HG02884 (cell line): ENCODE results near the gene KIRREL3.

Source experiments
- ATAC-seq: cut with Tn5 transposase; IDR thresholded peaks from one replicate; pipeline ENCODE4 v1.9.1; 2021; ENCODE audit warnings: mild to moderate bottlenecking, moderate library complexity; ENCODE audit not compliant: unreplicated experiment

KIRREL3 gene

GRCh38 chr11:126611438-126611837 is 389.1 kb downstream of the KIRREL3 start:
- ATAC-seq: no peak

GRCh38 chr11:126608658-126609057 is 391.9 kb downstream of the KIRREL3 start:
- ATAC-seq: no peak

DNA sequence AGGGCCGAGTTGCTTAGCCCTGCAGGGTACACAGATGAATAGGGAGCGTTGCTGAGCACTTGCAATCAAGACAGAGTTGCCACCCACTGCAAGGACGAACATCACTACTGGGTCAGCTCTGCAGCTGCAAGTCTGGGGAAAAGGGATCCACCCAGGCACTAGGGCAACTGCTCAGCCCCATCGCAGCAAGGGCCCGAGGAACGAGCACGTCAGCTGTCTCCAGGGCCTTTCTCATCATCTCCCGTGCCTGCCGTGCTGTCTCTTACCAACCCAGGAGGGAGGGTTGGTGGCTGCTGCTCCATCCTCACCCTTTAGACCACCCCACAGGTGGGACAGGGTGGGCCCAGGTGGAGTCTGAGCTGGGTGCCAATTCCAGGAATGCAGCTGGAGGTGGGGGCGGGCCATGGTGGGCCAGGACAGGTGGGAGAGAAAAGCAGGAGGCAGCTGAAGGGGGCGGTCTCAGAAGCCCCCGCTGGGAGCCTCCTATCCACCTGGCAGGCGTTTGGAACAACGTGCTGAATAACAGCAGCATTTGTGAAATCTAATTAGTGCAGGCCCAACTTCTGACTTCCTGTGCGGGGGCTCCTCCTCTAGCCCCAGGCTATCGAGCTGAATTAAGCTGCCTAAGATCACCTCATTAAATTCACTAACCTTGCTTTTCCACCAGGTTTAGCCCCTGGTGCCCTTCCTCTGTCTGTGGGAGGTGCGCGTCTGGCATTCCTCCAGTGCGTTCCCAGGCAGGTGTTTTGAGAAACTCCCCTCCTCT is 392.6 kb downstream of the KIRREL3 start:
- ATAC-seq: no peak

DNA sequence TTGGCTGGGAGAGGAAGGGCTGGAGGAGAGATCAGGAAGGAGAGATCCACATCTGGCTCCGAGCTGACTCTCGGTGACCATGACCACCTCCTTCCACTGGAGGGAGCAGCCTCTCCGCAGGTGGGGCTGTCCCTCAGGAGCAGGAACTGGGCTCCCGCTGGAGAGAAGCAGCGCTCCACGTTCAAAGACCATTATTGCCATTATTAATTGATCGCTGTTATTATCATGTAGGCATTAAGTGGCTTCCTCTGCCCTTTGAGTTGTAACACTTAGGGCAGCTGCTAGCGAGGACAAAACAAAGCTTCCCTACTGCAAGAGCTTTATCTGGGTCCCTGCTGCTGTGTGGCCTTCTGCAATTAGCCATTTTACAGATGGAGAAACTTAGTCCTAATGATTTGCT is 393.2 kb downstream of the KIRREL3 start:
- ATAC-seq: no peak

DNA sequence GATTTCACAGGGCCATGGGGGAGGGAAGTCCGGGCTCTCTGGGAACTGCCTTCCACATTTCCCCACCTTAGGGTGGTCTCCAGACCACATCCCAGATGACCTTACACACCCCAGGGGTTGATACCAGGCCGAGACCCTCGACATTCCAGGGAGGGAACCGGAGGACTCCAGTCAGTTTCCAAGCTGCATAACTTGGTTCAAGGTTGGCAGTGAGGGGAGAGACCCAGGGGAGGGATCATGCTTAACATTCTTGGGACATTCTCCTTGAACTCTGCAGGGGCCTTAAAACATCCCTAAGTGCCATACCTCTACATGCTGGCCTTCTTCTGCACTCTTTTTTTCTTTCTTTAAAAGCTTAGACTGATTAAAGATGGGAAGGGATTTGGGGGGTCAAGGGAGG is 394.1 kb downstream of the KIRREL3 start:
- ATAC-seq: no peak

DNA sequence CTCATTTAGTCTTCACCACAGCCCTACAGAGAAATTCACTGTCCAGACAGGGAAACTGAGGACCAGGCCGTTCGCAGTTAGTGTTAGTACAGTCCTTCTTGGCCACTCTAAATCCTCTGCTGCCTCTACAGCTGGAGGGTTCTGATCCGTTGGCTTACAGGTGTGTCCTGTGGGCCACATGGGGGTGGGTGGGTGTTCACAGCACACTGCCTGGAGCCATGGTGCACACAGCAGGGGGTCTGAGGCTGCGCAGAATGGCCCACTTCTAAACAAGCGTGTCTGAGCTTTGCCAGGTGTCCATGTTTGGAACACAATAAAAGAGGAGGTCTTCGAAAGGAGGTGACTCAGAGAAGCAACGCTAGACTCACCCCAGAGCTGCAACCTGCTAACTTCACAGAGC is 396.1 kb downstream of the KIRREL3 start:
- no peak for ATAC-seq

GRCh38 chr11:126603486-126603885 is 397.1 kb downstream of the KIRREL3 start:
- no peak for ATAC-seq

GRCh38 chr11:126602993-126603392 is 397.6 kb downstream of the KIRREL3 start:
- ATAC-seq: no peak

- ATAC-seq: no peak
Measured at GRCh38 chr11:126602349-126602940, 398.1 kb downstream of the KIRREL3 start.

- ATAC-seq: no peak
Measured at GRCh38 chr11:126601550-126602215, 398.9 kb downstream of the KIRREL3 start.

- ATAC-seq: no peak
Measured at GRCh38 chr11:126601136-126601535, 399.4 kb downstream of the KIRREL3 start.

DNA sequence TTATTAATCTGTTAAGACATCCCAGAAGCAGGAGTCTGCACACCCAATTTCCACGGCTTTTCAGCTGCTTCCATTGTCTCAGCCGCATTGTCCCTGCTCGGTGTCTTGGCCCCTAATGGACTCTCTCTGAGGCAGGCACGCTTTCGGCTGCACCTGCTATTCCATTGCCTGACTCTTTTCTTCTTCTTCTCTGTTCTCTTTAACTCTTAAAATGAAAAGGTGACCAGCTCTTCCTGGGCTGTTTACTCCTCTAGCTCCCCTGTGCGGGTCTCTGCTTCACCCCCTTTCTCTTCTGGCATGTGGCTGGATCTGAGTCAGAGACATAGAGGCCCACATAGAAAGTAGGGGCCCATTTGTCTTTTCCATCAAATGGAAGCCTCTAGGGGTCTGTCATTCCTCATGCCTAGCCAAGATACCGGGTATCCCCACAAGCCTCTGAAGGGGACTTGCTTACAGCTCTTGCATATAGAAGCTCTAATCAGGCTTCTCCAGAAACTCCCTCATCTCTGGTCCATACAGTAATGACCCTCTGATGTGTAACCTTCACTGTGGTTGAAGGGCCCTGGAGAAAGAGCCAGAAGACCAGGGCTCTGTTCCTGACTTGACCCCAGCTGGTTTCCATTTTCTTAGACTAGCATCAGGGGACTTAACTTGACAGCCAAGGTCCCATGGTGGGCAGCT is 401.2 kb downstream of the KIRREL3 start:
- ATAC-seq: no peak

- no peak for ATAC-seq
Measured at GRCh38 chr11:126598344-126599216, 402.0 kb downstream of the KIRREL3 start.

GRCh38 chr11:126597041-126597440 is 403.5 kb downstream of the KIRREL3 start:
- no peak for ATAC-seq

- no peak for ATAC-seq
Measured at GRCh38 chr11:126596474-126596873, 404.1 kb downstream of the KIRREL3 start.

DNA sequence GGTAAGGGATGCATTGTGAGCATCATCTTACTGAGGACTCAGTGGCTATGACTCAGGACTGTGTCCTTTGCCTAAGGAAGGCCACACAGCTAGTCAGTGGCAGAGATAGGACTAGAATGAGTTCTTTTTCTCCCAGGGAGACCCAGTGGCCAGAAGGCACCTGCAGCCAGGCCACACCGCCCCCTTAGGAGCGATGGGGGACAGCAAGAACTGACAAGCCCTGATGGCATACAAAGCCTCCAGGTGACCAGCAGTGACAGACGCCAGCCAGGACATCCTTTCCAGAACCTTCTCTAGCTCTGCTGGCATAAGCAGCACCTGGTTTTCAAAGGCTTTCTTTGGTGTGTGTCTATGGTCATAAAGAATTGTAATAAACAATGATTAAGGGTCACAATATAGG is 405.0 kb downstream of the KIRREL3 start:
- ATAC-seq: no peak

DNA sequence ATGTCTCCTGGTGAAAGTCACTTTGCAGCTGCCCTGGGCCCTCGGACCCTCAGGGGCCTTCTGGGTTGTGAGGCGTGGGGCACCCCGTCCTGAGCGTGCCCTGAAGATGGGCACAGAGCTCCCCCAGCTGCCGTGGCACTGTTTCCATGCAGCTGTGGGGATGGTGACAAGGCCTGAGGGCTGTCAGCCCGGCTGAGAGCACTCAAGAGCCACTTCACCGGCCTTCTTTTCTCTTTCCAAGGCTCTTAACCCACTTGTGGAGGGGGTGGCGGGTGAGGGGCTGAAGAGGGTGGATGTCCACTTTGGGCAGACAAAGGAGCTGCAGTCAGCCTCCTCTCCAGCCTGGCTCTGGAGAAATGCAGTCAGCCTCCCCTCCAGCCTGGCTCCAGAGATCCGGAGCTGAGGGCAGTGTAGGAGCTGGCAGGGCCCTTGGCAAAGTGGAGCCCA is 405.6 kb downstream of the KIRREL3 start:
- ATAC-seq: no peak

- ATAC-seq: no peak
Measured at GRCh38 chr11:126592496-126593410, 407.8 kb downstream of the KIRREL3 start.

DNA sequence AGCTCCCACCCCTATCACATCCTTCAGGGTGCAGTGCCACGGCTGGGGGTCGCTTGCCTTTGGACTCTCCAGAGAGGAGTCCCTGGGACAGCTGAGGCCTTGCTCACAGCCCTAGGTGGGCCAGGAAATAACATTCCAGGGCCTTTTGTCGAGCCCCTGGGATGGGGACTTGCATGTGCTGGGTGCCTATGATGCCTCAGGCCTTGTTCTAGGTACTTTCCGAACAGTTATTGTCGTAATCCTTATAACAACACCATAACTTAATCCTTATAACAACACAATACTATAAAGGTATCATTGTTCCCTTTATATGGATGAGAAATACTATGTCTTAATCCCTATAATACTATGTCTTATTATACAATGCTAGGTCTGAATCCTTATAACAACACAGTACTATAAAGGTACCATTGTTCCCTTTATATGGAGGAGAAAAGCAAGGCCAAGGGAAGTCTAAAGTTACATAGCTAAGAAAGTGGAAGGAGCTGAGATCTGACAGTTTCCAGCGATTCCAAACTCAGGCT is 408.5 kb downstream of the KIRREL3 start:
- no peak for ATAC-seq
